WTC11 (cell line): Measurements from ENCODE around the gene EPHA4.

Experiments
- ESRRA ChIP-seq: sonication (generic); formaldehyde crosslinking; IDR thresholded peaks from 2 replicates; pipeline ENCODE4 v1.8.1; 2022; ENCODE audit warnings: mild to moderate bottlenecking, missing genetic modification reagents, borderline replicate concordance
- TCF7 ChIP-seq: sonication (generic); formaldehyde crosslinking; IDR thresholded peaks from 2 replicates; pipeline ENCODE4 v1.8.0; 2022; ENCODE audit warnings: mild to moderate bottlenecking, low read depth, missing genetic modification reagents, moderate library complexity
- TEAD4 ChIP-seq: sonication (generic); formaldehyde crosslinking; IDR thresholded peaks from 2 replicates; pipeline ENCODE4 v1.8.0; 2022; ENCODE audit warnings: mild to moderate bottlenecking, missing genetic modification reagents
- TF ChIP-seq, protein P1 (sequence below): fragments of 200-600 bp; IDR thresholded peaks from 2 replicates; pipeline ENCODE4 v1.8.0; 2022; ENCODE audit warnings: antibody characterized with exemption
- TF ChIP-seq, protein P2 (sequence below): sonication (generic); formaldehyde crosslinking; IDR thresholded peaks from 2 replicates; pipeline ENCODE4 v1.8.1; 2022; ENCODE audit warnings: missing genetic modification reagents, borderline replicate concordance
- TF ChIP-seq, protein P3 (sequence below): sonication (generic); formaldehyde crosslinking; conservative IDR thresholded peaks from 2 replicates; pipeline ENCODE4 v1.8.1; 2022; ENCODE audit warnings: mild to moderate bottlenecking, missing genetic modification reagents
- TF ChIP-seq, protein P4 (sequence below): sonication (generic); formaldehyde crosslinking; IDR thresholded peaks from 2 replicates; pipeline ENCODE4 v1.8.0; 2022; ENCODE audit warnings: mild to moderate bottlenecking, missing genetic modification reagents
- TF ChIP-seq, protein P5 (sequence below): sonication (generic); formaldehyde crosslinking; IDR thresholded peaks from 2 replicates; pipeline ENCODE4 v1.8.1; 2023; ENCODE audit warnings: mild to moderate bottlenecking, missing genetic modification reagents, moderate library complexity
- TF ChIP-seq, protein P6 (sequence below): sonication (generic); formaldehyde crosslinking; IDR thresholded peaks from 2 replicates; pipeline ENCODE4 v1.8.0; 2023; ENCODE audit warnings: missing genetic modification reagents
- TF ChIP-seq, protein P7 (sequence below): fragments of 250-450 bp; sonication (Bioruptor Pico); IDR thresholded peaks from 2 replicates; pipeline ENCODE4 v1.9.0; 2021; ENCODE audit warnings: mild to moderate bottlenecking

DNA sequence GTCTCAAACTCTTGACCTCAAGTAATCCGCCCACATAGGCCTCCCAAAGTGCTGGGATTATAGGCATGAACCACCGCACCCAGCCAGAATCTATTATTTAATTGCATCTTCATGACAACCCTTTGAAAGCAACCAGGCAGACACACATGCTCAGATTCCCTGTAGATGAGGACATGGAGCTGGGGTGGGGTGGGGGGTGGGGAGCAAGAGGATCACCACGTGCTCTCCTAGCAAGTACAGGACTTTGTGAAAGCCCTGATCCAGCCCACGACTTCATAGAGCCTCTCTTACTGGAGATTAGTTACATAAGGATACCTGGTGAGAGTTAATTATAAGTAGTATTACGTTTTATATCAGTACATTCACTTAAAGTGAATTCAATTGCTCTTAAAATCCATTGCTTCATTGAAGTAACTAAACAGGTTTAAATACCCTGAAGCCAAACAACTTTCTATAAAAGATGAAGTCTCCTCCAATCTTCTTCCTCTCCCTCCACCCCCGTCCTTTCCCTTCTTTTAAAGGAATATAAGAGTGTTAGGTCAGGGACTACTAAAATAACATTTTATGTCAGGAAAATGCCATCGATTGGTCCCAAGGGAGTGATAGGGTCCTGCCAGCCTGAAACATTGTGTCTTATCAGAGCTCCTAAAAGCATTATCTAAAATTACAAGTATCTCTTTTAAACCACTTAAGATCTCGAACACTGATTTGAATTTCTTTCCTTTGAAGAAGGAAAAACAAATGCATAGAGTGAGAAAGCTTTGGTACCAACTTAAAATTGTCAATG, 123.9 kb downstream of the EPHA4 start:
- TF ChIP-seq, protein P1, sequence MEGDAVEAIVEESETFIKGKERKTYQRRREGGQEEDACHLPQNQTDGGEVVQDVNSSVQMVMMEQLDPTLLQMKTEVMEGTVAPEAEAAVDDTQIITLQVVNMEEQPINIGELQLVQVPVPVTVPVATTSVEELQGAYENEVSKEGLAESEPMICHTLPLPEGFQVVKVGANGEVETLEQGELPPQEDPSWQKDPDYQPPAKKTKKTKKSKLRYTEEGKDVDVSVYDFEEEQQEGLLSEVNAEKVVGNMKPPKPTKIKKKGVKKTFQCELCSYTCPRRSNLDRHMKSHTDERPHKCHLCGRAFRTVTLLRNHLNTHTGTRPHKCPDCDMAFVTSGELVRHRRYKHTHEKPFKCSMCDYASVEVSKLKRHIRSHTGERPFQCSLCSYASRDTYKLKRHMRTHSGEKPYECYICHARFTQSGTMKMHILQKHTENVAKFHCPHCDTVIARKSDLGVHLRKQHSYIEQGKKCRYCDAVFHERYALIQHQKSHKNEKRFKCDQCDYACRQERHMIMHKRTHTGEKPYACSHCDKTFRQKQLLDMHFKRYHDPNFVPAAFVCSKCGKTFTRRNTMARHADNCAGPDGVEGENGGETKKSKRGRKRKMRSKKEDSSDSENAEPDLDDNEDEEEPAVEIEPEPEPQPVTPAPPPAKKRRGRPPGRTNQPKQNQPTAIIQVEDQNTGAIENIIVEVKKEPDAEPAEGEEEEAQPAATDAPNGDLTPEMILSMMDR = no peak
- TF ChIP-seq, protein P2, sequence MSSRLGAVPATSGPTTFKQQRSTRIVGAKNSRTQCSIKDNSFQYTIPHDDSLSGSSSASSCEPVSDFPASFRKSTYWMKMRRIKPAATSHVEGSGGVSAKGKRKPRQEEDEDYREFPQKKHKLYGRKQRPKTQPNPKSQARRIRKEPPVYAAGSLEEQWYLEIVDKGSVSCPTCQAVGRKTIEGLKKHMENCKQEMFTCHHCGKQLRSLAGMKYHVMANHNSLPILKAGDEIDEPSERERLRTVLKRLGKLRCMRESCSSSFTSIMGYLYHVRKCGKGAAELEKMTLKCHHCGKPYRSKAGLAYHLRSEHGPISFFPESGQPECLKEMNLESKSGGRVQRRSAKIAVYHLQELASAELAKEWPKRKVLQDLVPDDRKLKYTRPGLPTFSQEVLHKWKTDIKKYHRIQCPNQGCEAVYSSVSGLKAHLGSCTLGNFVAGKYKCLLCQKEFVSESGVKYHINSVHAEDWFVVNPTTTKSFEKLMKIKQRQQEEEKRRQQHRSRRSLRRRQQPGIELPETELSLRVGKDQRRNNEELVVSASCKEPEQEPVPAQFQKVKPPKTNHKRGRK (CRISPR knock-in tag) = no peak
- TF ChIP-seq ESRRA (CRISPR knock-in tag) = no peak
- TF ChIP-seq, protein P3, sequence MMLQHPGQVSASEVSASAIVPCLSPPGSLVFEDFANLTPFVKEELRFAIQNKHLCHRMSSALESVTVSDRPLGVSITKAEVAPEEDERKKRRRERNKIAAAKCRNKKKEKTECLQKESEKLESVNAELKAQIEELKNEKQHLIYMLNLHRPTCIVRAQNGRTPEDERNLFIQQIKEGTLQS (CRISPR knock-in tag) = no peak
- TF ChIP-seq, protein P4, sequence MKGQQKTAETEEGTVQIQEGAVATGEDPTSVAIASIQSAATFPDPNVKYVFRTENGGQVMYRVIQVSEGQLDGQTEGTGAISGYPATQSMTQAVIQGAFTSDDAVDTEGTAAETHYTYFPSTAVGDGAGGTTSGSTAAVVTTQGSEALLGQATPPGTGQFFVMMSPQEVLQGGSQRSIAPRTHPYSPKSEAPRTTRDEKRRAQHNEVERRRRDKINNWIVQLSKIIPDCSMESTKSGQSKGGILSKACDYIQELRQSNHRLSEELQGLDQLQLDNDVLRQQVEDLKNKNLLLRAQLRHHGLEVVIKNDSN (CRISPR knock-in tag) = no peak
- no peak for TF ChIP-seq TCF7
- TF ChIP-seq TEAD4 (CRISPR knock-in tag) = no peak
- TF ChIP-seq, protein P5, sequence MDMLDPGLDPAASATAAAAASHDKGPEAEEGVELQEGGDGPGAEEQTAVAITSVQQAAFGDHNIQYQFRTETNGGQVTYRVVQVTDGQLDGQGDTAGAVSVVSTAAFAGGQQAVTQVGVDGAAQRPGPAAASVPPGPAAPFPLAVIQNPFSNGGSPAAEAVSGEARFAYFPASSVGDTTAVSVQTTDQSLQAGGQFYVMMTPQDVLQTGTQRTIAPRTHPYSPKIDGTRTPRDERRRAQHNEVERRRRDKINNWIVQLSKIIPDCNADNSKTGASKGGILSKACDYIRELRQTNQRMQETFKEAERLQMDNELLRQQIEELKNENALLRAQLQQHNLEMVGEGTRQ (CRISPR knock-in tag) = no peak
- TF ChIP-seq, protein P6, sequence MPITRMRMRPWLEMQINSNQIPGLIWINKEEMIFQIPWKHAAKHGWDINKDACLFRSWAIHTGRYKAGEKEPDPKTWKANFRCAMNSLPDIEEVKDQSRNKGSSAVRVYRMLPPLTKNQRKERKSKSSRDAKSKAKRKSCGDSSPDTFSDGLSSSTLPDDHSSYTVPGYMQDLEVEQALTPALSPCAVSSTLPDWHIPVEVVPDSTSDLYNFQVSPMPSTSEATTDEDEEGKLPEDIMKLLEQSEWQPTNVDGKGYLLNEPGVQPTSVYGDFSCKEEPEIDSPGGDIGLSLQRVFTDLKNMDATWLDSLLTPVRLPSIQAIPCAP (CRISPR knock-in tag) = no peak
- TF ChIP-seq, protein P7, sequence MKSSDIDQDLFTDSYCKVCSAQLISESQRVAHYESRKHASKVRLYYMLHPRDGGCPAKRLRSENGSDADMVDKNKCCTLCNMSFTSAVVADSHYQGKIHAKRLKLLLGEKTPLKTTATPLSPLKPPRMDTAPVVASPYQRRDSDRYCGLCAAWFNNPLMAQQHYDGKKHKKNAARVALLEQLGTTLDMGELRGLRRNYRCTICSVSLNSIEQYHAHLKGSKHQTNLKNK = no peak
